HUDEP-2 (cell line): ENCODE measurements around the gene IL13RA2.

Source experiments
- DNase-seq, 76 experiments: peaks; one replicate each; lab custom pipeline; 2025; ENCODE audit not compliant: unreplicated experiment in 76 of 76; lab: John Stamatoyannopoulos, UW

IL13RA2 gene

GRCh38 chrX:115017455-115017854 lies at the start of gene IL13RA2:
Gene IL13RA2 (minus strand): TSS chrX:115017616. CDS start chrX:115017269, 347 bp downstream.
- no peak for DNase-seq

- no peak for DNase-seq
These were observed 47.9 kb upstream of the IL13RA2 start for GRCh38 chrX:115065304-115065703.

- no peak for DNase-seq
These were observed 42.6 kb upstream of the IL13RA2 start for GRCh38 chrX:115060013-115060412.

GRCh38 chrX:115058276-115058675 lies 40.9 kb upstream of the IL13RA2 start:
- DNase-seq, result no peak

- DNase-seq, result no peak
These were observed 37.5 kb upstream of the IL13RA2 start for GRCh38 chrX:115054876-115055275.

- DNase-seq, result no peak
These were observed 35.8 kb upstream of the IL13RA2 start for GRCh38 chrX:115053223-115053622.

- DNase-seq, result no peak
These were observed 30.3 kb upstream of the IL13RA2 start for GRCh38 chrX:115047715-115048114.

- no peak for DNase-seq
These were observed 29.8 kb upstream of the IL13RA2 start for GRCh38 chrX:115047181-115047580.

- no peak for DNase-seq
These were observed 23.0 kb upstream of the IL13RA2 start for GRCh38 chrX:115040417-115040816.

GRCh38 chrX:115038406-115038805 lies 21.0 kb upstream of the IL13RA2 start:
- no peak for DNase-seq

GRCh38 chrX:115036029-115036428 lies 18.6 kb upstream of the IL13RA2 start:
- no peak for DNase-seq

- no peak for DNase-seq
These were observed 14.6 kb upstream of the IL13RA2 start for GRCh38 chrX:115031989-115032388.

GRCh38 chrX:115030625-115031024 lies 13.2 kb upstream of the IL13RA2 start:
- DNase-seq, result no peak

GRCh38 chrX:115029869-115030570 lies 12.6 kb upstream of the IL13RA2 start:
- DNase-seq, result no peak

- DNase-seq, result no peak
These were observed 12.0 kb upstream of the IL13RA2 start for GRCh38 chrX:115029440-115029839.

- no peak for DNase-seq
These were observed 6.4 kb upstream of the IL13RA2 start for GRCh38 chrX:115023811-115024210.

- DNase-seq, result peak in 1 of 76 experiments; percentile 0
These were observed 5.7 kb upstream of the IL13RA2 start for GRCh38 chrX:115023139-115023538.

GRCh38 chrX:115021121-115021520 lies 3.7 kb upstream of the IL13RA2 start:
- no peak for DNase-seq

GRCh38 chrX:115018944-115019343 lies 1.5 kb upstream of the IL13RA2 start:
- DNase-seq, result no peak

GRCh38 chrX:115018040-115018647 lies 728 bp upstream of the IL13RA2 start:
- DNase-seq, result no peak

GRCh38 chrX:115013705-115014104 lies 3.7 kb downstream of the IL13RA2 start:
- DNase-seq, result no peak

GRCh38 chrX:115011428-115011827 lies 6.0 kb downstream of the IL13RA2 start:
- DNase-seq, result no peak
